Choroid plexus epithelial cell (primary cell): ENCODE measurements around the gene RNF19B.

Experiments
- DNase-seq: peaks from one replicate; pipeline ENCODE4 v3.0.0-alpha.2; 2010; ENCODE audit warnings: low read depth
- H3K4me3 ChIP-seq: 2 replicates; pipeline ENCODE4 v1.5.1; 2011; ENCODE audit warnings: low read depth, mild to moderate bottlenecking, control low read depth, low read length, moderate library complexity
- CTCF ChIP-seq: conservative IDR thresholded peaks from 2 replicates; pipeline ENCODE4 v1.5.1; 2011; ENCODE audit warnings: low read depth, mild to moderate bottlenecking, control low read depth, inconsistent platforms, low read length, moderate library complexity

Gene RNF19B

DNA sequence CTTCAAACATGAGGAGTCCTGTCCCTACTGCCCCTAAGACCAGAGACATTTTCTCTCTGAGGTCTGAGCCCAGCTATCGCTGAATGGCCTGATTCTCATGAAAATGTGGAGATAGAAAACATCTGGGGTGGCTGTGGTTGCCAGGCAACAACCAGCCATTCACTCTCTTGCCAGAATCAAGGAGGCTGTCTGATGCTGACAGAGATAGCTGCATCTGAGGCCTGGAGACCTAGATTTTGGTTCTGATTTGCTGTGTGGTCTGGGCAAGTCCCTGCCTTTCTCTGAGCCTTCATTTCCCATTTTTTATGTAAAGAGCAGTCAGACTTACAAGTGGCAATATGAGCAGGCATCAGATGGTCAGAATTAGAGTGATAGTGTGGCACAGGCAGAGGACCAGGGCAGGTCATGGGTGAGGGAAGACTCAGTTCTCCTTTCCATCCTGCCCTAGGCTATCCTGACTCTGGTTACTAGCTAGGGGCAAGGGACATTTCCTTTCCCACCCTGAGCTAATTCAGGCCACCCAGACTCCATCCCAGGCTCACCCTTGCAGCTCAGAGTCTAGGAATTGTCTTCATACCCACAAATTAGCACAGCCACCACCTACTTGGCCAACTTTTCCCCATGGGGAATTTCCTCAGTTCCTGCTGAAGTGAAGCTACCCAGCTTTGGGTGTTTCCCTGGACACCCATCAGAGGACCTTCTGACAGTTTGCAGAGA lies 20.0 kb upstream of the RNF19B start:
- peak; percentile 52 for DNase-seq
- H3K4me3 ChIP-seq: no peak overlapping the region
- no peak for TF ChIP-seq CTCF

GRCh38 chr1:32984090-32984454 lies 19.5 kb upstream of the RNF19B start:
- no peak for DNase-seq
- TF ChIP-seq CTCF: no peak
- no peak overlapping the region for H3K4me3 ChIP-seq

DNA sequence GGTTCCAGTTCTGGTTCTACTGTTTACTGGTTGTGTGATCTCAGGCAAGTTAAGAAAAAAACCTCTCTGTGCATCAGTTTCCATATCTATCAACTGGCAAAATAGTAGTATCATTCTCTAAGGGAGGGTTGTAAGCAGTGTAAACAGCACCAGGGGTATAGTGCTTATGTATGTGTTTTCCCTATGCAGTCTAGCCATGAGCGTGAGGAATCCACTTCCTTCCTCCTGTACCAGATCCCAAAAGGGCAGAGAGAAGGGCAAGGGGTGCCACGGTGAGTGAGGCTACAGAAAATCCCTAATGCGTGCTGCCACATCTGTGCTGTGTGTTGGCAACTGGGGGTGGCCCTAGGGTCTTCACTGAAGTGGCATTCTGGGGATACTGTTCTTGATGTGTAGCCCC lies 18.4 kb upstream of the RNF19B start:
- no peak for DNase-seq
- H3K4me3 ChIP-seq: no peak overlapping the region
- TF ChIP-seq CTCF: no peak

- H3K4me3 ChIP-seq: no peak overlapping the region
- peak; percentile 88 for DNase-seq
- TF ChIP-seq CTCF: no peak
These were observed 16.6 kb upstream of the RNF19B start for GRCh38 chr1:32981003-32981901.

DNA sequence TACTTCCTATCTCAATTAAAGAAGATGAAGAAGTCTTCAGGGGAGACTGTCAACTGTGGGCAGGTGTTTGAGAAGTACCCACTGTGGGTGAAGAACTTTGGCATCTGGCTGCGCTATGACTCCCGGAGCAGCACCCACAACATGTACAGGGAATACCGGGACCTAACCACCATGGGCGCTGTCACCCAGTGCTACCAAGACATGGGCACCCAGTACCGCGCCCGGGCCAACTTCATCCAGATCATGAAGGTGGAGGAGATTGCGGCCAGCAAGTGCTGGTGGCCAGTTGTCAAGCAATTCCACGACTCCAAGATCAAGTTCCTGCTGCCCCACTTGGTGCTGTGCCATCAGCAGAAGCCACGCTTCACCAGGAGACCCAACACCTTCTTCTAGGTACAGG lies 15.5 kb upstream of the RNF19B start:
- no peak overlapping the region for H3K4me3 ChIP-seq
- TF ChIP-seq CTCF: no peak
- no peak for DNase-seq

DNA sequence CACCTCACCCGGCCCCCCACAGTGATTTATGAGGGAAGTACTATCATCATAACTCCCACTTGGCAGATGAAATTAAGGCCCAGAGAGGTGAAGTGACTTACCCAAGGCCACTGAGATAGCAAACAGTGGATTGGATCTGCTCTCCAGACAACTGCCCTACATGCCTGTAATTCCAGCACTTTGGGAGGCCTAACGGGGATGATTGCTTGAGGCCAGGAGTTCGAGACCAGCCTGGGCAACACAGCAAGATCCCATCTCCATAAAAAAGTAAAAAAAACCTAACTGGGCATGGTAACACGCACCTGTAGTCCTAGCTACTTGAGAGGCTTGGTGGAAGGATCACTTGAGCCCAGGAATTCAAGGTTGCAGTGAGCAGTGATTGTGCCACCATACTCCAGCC lies 14.2 kb upstream of the RNF19B start:
- no peak overlapping the region for H3K4me3 ChIP-seq
- no peak for DNase-seq
- no peak for TF ChIP-seq CTCF
